GM12865 (cell line): ENCODE data around the gene NLGN4X.
A peak's percentile ranks its signal among the peaks of the same experiment; 100 is the strongest.
"Not testable (repeated sequence)": the region's sequence is repeated elsewhere in the genome, so short reads cannot be mapped to it uniquely, and the experiment has no call there.

ENCODE experiments used
- DNase-seq: peaks from one replicate; pipeline ENCODE4 v3.0.0; 2010; ENCODE audit warnings: low read depth
- H3K4me3 ChIP-seq: 2 replicates; pipeline ENCODE4 v1.5.1; 2011; ENCODE audit warnings: mild to moderate bottlenecking, low read depth, low read length, control low read depth
- TF ChIP-seq, protein P1 (sequence below): IDR thresholded peaks from 2 replicates; pipeline ENCODE4 v1.5.1; 2011; ENCODE audit warnings: low read length, control low read depth, low read depth, inconsistent platforms; ENCODE audit not compliant: insufficient read depth; ENCODE audit errors: missing control alignments

Gene NLGN4X

DNA sequence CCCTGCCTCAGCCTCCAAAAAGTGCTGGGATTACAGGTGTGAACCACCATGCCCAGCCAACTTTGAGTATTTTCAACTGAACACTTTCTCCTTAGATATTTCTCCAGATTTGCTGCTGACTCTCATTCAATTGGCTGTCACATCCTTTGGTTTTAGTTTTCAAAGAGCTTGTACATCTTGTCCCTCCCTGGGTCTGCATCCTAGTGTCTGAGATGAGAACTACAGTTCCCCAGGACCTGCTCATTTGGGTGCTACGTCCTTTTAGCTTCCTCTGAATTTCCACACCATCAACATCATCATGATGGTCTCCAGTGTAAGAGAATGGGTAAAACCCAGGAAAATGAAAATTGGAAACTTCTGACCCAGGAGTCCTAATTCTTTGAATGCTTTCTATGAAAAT lies 312.9 kb downstream of the NLGN4X start:
- no peak for DNase-seq
- H3K4me3 ChIP-seq, result no peak overlapping the region
- TF ChIP-seq, protein P1, sequence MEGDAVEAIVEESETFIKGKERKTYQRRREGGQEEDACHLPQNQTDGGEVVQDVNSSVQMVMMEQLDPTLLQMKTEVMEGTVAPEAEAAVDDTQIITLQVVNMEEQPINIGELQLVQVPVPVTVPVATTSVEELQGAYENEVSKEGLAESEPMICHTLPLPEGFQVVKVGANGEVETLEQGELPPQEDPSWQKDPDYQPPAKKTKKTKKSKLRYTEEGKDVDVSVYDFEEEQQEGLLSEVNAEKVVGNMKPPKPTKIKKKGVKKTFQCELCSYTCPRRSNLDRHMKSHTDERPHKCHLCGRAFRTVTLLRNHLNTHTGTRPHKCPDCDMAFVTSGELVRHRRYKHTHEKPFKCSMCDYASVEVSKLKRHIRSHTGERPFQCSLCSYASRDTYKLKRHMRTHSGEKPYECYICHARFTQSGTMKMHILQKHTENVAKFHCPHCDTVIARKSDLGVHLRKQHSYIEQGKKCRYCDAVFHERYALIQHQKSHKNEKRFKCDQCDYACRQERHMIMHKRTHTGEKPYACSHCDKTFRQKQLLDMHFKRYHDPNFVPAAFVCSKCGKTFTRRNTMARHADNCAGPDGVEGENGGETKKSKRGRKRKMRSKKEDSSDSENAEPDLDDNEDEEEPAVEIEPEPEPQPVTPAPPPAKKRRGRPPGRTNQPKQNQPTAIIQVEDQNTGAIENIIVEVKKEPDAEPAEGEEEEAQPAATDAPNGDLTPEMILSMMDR, result no peak

DNA sequence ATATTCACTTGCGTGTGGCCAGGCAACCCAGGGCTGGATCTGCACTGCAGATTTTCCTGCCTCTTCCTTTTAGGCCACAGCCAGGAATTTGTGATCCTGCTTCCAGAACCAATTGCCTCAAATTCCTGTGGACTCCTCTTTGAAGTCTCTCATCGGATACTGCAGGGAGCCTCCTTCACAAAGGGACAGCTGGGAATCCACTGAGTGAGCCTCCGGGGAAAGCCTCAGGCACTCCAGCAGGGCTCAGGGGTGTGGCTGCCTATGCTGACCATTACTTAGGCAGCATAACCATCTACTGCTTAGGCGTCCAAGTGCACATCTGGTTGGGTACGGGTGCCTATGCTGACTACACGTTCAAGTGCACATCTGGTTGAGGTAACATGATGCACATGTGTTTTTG lies 321.5 kb downstream of the NLGN4X start:
- TF ChIP-seq, protein P1, result no peak
- no peak for DNase-seq

DNA sequence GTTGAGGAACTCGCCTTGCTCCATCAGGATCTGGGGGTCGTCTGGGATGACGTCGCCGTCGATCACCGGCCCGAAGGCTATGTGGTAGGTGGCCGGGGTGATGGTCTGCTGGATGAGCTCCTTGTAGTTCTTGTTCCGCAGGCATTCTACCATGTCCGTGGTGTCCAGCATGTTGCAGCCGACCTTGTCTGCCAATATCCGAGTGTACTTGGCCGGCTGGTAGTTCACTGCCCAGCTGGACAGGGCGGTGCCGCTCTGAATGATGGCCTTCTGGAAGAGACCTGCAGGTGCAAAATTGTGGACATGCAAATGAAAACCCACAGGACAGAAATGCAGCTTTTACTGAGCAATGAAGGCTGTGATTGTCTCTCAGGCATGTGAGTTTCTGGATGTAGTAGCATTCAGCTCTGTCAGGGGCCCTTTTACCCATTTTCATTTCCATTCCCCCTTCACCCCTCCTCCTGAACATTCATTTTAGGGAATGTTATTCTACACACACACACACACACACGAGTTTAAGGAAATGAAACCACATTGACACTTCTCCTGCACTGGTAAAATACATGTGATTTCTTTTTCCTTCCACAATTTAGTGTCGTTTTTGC lies 325.0 kb downstream of the NLGN4X start:
- not testable (repeated sequence) for DNase-seq, H3K4me3 ChIP-seq

More for the DNA sequence above, 321.5 kb downstream of the NLGN4X start:
- no peak overlapping the region for H3K4me3 ChIP-seq

DNA sequence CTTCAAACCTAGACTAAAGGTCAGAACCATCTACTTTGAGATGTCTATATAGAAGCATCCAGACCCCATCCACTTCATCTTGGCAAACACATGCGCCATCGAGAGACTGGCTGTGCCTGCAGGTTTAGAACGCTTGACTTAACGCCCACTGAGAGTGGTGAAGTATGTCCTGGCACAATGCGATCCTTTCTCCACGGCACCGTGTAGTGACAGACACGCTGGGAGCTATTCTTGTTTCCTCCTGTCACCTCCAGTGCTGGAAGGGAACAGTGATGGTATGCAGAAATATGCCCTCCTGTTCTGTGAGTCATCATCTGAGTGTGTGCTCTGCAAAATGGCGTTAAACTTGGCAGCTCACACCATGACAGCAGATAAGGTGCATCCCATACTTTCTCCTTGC lies 330.2 kb downstream of the NLGN4X start:
- DNase-seq, result no peak
- no peak overlapping the region for H3K4me3 ChIP-seq
- TF ChIP-seq, protein P1, result no peak

DNA sequence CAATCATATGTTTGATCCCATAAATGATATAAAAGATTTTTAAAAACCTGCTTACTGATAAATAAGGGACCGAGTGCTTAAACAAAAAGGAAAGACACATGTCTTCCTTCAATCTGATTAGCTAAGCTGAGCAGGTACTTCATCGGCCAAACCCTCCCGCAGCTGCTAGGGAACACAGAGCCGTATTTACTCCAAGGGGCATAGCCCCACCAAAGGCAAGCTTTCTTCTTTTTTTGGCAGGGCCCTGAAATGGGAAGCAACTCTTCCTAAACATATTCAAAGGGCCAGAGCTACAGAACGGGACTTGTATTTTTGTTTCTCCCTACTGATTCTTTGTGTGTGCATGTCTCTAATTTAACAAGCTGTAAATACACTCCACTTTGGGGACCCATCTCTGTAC lies 337.3 kb downstream of the NLGN4X start:
- no peak overlapping the region for H3K4me3 ChIP-seq
- TF ChIP-seq, protein P1, result no peak
- no peak for DNase-seq

DNA sequence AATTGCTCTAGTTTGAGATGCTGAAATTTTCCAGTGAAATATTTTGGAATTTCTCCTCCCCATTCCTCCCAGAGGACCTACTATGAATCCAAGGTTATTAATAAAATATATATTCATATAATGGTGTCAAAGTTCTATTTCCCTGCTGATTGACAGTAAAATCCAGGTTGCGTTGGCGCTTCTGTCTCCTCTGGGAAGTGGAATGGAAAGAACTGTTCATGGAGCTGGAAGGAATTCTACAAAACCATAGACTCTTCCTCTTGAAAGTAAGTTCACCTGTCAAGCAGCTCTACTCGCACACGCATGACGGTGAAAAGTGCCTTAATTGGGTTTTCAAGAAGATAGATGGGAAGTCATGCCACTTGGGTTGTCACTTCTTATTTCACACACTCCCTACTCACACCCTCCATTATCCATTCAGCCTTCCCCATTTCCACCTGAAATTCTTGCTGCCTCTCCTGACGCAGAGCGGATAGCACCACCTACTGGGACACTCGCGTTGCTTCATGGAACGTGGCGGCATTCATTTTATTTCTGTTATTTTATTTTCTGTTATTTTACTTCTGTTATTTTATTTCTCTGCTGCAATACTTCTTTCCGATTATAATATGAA lies 351.6 kb downstream of the NLGN4X start:
- H3K4me3 ChIP-seq, result no peak overlapping the region
- TF ChIP-seq, protein P1, result peak; percentile 17
- peak; percentile 5 for DNase-seq

DNA sequence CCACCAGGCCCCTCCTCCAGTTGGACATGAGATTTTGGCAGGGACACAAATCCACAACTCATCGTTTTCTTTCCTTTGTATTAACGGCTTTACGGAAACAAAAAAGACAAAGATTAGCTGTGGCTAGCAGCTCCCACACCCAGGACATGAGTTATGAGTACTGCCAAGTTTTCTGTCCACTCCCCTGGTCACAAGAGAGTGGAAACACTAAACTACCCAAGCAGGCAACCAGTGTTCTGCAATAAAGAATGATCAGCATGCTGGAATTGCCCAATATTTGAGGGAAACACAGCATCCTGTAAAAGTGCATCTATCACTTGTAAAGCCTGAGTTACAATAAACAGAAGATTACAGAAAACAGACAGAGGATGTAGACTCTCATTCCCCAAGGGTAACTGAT lies 358.4 kb downstream of the NLGN4X start:
- no peak overlapping the region for H3K4me3 ChIP-seq
- TF ChIP-seq, protein P1, result no peak
- DNase-seq, result no peak
